HepG2 (cell line): ENCODE results near the gene PSMB11. TPM values are rescaled to one million over a fixed set of nuclear protein-coding genes. Genes with fewer than 3 reads are reported as not detected.
A peak's percentile ranks its signal among the peaks of the same experiment; 100 is the strongest.

Experiments used
- GFI1 ChIP-seq: sonication (generic); formaldehyde crosslinking; IDR thresholded peaks from 2 replicates; pipeline ENCODE4 v1.5.0; 2020; ENCODE audit warnings: missing genetic modification reagents, mild to moderate bottlenecking, borderline replicate concordance
- GTF3A ChIP-seq: sonication (generic); formaldehyde crosslinking; conservative IDR thresholded peaks from 2 replicates; pipeline ENCODE4 v1.4.0; 2020; ENCODE audit warnings: mild to moderate bottlenecking, missing genetic modification reagents
- HNF4A ChIP-seq: sonication (generic); formaldehyde crosslinking; IDR thresholded peaks from 2 replicates; pipeline ENCODE4 v1.4.0; 2020; ENCODE audit warnings: missing genetic modification reagents
- MEIS1 ChIP-seq: sonication (generic); formaldehyde crosslinking; IDR thresholded peaks from 2 replicates; pipeline ENCODE4 v1.9.0; 2021; ENCODE audit warnings: mild to moderate bottlenecking, missing genetic modification reagents, moderate library complexity, borderline replicate concordance
- PHF5A ChIP-seq: IDR thresholded peaks from one replicate; pipeline ENCODE4 v1.6.1; 2018; ENCODE audit warnings: low read depth, missing genetic modification reagents; ENCODE audit not compliant: unreplicated experiment
- PITX1 ChIP-seq: sonication (generic); formaldehyde crosslinking; IDR thresholded peaks from 2 replicates; pipeline ENCODE4 v1.5.1; 2020; ENCODE audit warnings: mild to moderate bottlenecking, missing genetic modification reagents
- POLR2AphosphoS5 ChIP-seq: IDR thresholded peaks from 2 replicates; pipeline ENCODE4 v1.6.1; 2012; ENCODE audit warnings: low read depth, low read length
- RARA ChIP-seq: IDR thresholded peaks from 2 replicates; pipeline ENCODE4 v1.6.1; 2016; ENCODE audit warnings: missing genetic modification reagents, missing compliant biosample characterization
- SATB2 ChIP-seq: sonication (generic); formaldehyde crosslinking; IDR thresholded peaks from 2 replicates; pipeline ENCODE4 v1.5.0; 2020; ENCODE audit warnings: missing genetic modification reagents
- SIN3B ChIP-seq: fragments of 150-350 bp; IDR thresholded peaks from 2 replicates; pipeline ENCODE4 v1.6.1; 2014; ENCODE audit warnings: low read length
- SMAD3 ChIP-seq: sonication (generic); formaldehyde crosslinking; IDR thresholded peaks from 2 replicates; pipeline ENCODE4 v1.4.0; 2020; ENCODE audit warnings: missing genetic modification reagents
- SMARCC2 ChIP-seq: fragments of 450-650 bp; IDR thresholded peaks from 2 replicates; pipeline ENCODE4 v1.6.1; 2017; ENCODE audit warnings: antibody characterized with exemption, mild to moderate bottlenecking
- ZKSCAN8 ChIP-seq: IDR thresholded peaks from 2 replicates; pipeline ENCODE4 v1.6.1; 2016; ENCODE audit warnings: borderline replicate concordance, missing genetic modification reagents, missing compliant biosample characterization
- ZNF17 ChIP-seq: sonication (generic); formaldehyde crosslinking; IDR thresholded peaks from 2 replicates; pipeline ENCODE4 v1.5.0; 2020; ENCODE audit warnings: mild to moderate bottlenecking, missing genetic modification reagents
- ZNF251 ChIP-seq: sonication (generic); formaldehyde crosslinking; IDR thresholded peaks from 2 replicates; pipeline ENCODE4 v1.9.0; 2021; ENCODE audit warnings: mild to moderate bottlenecking, missing genetic modification reagents
- ZNF329 ChIP-seq: sonication (generic); formaldehyde crosslinking; IDR thresholded peaks from 2 replicates; pipeline ENCODE4 v1.9.0; 2021; ENCODE audit warnings: low read depth, mild to moderate bottlenecking, missing genetic modification reagents
- ZNF577 ChIP-seq: sonication (generic); formaldehyde crosslinking; IDR thresholded peaks from 2 replicates; pipeline ENCODE4 v1.4.0; 2020; ENCODE audit warnings: mild to moderate bottlenecking, low read depth, missing genetic modification reagents, borderline replicate concordance
- polyA plus RNA-seq, 8 experiments: library from polyadenylated mRNA; depleted of rRNA in 3 of 8; stranded (reverse) in 7 of 8; unstranded in 1 of 8; fragments of >200 nt; fragmentation: Illumina TruSeq in 4 of 8; extraction: Trizol in 4 of 8; gene quantifications; 2 replicates each; pipeline versions ENCODE4 v1.2.1 to v1.2.3, GENCODE V29; 2011 to 2016; ENCODE audit warnings: low read depth in 4 of 8, missing spikeins in 1 of 8, mixed read lengths in 1 of 8; ENCODE audit not compliant: insufficient read depth in 1 of 8
- total RNA-seq, 5 experiments: library from RNA; depleted of rRNA; stranded (reverse); fragments of >200 nt; fragmentation: Illumina TruSeq; extraction: Trizol; gene quantifications; 2 replicates each; pipeline ENCODE4 v1.2.3, GENCODE V29; 2016; ENCODE audit warnings: low read depth in 1 of 5
- TF ChIP-seq, protein P1 (sequence below): sonication (generic); formaldehyde crosslinking; IDR thresholded peaks from 2 replicates; pipeline ENCODE4 v1.8.0; 2022; ENCODE audit warnings: mild to moderate bottlenecking, missing genetic modification reagents, borderline replicate concordance
- TF ChIP-seq, protein P2 (sequence below): sonication (generic); formaldehyde crosslinking; IDR thresholded peaks from 2 replicates; pipeline ENCODE4 v1.4.0; 2020; ENCODE audit warnings: missing genetic modification reagents
- TF ChIP-seq, protein P3 (sequence below): sonication (generic); formaldehyde crosslinking; conservative IDR thresholded peaks from 2 replicates; pipeline ENCODE4 v1.4.0; 2020; ENCODE audit warnings: missing genetic modification reagents
- TF ChIP-seq, protein P4 (sequence below): sonication (generic); formaldehyde crosslinking; IDR thresholded peaks from 2 replicates; pipeline ENCODE4 v1.4.0; 2020; ENCODE audit warnings: mild to moderate bottlenecking, missing genetic modification reagents
- TF ChIP-seq, protein P5 (sequence below): sonication (generic); formaldehyde crosslinking; IDR thresholded peaks from 2 replicates; pipeline ENCODE4 v1.5.1; 2020; ENCODE audit warnings: mild to moderate bottlenecking, missing genetic modification reagents, moderate library complexity
- TF ChIP-seq, protein P6 (sequence below): sonication (generic); formaldehyde crosslinking; conservative IDR thresholded peaks from 2 replicates; pipeline ENCODE4 v1.8.0; 2022; ENCODE audit warnings: missing genetic modification reagents

Gene PSMB11
- total and polyA plus RNA-seq, 2 of the 13 experiments (the other 11 are each of a cell fraction or from before 2014, with no cell fraction given): not detected

DNA sequence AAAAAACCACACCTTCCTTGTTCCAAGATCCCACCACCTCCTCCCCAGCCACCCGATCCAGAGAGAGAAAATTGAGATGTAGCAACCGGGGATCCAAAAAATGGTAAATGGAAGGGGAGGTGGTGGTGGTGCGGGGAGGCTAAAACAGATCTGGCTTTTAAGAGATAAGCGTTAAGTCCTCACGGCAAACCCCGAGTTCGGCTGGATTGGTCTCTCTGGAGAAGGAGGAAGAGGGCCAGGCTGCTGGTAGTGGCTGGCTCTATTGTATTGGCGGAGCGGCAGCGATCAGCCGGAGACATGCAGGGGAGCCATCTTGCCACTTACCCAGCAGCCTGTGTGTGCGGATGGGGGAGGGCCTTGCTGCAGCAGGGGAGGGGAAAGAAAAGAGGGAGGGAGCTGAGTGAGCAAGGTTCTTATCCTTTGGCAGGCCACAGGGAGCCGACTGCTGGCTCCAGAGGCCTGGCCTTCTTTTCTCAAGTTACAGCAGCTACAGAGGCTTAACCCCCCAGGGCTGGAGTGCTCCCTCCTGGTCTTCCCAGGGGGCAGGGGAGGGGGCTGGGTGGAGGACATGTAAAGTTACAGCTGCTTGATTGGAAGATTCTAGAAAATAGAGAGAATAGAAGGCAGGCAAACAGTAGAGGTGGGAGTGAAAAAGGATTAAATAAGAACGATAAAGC is 29.4 kb downstream of the PSMB11 start (continued):
- no peak for TF ChIP-seq RARA (CRISPR knock-in tag)
- TF ChIP-seq, protein P1, sequence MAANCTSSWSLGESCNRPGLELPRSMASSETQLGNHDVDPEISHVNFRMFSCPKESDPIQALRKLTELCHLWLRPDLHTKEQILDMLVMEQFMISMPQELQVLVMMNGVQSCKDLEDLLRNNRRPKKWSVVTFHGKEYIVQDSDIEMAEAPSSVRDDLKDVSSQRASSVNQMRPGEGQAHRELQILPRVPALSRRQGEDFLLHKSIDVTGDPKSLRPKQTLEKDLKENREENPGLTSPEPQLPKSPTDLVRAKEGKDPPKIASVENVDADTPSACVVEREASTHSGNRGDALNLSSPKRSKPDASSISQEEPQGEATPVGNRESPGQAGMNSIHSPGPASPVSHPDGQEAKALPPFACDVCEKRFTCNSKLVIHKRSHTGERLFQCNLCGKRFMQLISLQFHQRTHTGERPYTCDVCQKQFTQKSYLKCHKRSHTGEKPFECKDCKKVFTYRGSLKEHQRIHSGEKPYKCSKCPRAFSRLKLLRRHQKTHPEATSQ (CRISPR knock-in tag): peak; percentile 90; the same call in 1 of the 2 replicates
- TF ChIP-seq GTF3A (CRISPR knock-in tag): peak; percentile 73; the same call in 1 of the 2 replicates
- TF ChIP-seq SMAD3 (CRISPR knock-in tag): peak; percentile 90
- TF ChIP-seq ZKSCAN8: peak; percentile 85; the same call in 1 of the 2 replicates
- no peak for TF ChIP-seq ZNF251 (CRISPR knock-in tag)
- TF ChIP-seq ZNF577 (CRISPR knock-in tag): peak; percentile 37; the same call in 1 of the 2 replicates
- TF ChIP-seq HNF4A: 0 out of 2 replicates have a peak, but pooled peaks have one; percentile 23
- TF ChIP-seq, protein P2, sequence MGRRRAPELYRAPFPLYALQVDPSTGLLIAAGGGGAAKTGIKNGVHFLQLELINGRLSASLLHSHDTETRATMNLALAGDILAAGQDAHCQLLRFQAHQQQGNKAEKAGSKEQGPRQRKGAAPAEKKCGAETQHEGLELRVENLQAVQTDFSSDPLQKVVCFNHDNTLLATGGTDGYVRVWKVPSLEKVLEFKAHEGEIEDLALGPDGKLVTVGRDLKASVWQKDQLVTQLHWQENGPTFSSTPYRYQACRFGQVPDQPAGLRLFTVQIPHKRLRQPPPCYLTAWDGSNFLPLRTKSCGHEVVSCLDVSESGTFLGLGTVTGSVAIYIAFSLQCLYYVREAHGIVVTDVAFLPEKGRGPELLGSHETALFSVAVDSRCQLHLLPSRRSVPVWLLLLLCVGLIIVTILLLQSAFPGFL (CRISPR knock-in tag): no peak
- TF ChIP-seq, protein P3, sequence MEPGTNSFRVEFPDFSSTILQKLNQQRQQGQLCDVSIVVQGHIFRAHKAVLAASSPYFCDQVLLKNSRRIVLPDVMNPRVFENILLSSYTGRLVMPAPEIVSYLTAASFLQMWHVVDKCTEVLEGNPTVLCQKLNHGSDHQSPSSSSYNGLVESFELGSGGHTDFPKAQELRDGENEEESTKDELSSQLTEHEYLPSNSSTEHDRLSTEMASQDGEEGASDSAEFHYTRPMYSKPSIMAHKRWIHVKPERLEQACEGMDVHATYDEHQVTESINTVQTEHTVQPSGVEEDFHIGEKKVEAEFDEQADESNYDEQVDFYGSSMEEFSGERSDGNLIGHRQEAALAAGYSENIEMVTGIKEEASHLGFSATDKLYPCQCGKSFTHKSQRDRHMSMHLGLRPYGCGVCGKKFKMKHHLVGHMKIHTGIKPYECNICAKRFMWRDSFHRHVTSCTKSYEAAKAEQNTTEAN (CRISPR knock-in tag): no peak
- peak; percentile 98 for TF ChIP-seq POLR2AphosphoS5
- TF ChIP-seq PITX1 (CRISPR knock-in tag): peak; percentile 81; the same call in 1 of the 2 replicates
- peak; percentile 81 for TF ChIP-seq SIN3B
- no peak; the same call in 1 of the 2 replicates for TF ChIP-seq MEIS1 (CRISPR knock-in tag)
- peak; percentile 43; the same call in 1 of the 2 replicates for TF ChIP-seq ZNF329 (CRISPR knock-in tag)
- no peak for TF ChIP-seq SMARCC2
- TF ChIP-seq, protein P4, sequence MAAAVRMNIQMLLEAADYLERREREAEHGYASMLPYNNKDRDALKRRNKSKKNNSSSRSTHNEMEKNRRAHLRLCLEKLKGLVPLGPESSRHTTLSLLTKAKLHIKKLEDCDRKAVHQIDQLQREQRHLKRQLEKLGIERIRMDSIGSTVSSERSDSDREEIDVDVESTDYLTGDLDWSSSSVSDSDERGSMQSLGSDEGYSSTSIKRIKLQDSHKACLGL (CRISPR knock-in tag): peak; percentile 82; the same call in 1 of the 2 replicates
- TF ChIP-seq ZNF17: no peak
- TF ChIP-seq, protein P5, sequence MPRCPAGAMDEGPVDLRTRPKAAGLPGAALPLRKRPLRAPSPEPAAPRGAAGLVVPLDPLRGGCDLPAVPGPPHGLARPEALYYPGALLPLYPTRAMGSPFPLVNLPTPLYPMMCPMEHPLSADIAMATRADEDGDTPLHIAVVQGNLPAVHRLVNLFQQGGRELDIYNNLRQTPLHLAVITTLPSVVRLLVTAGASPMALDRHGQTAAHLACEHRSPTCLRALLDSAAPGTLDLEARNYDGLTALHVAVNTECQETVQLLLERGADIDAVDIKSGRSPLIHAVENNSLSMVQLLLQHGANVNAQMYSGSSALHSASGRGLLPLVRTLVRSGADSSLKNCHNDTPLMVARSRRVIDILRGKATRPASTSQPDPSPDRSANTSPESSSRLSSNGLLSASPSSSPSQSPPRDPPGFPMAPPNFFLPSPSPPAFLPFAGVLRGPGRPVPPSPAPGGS (CRISPR knock-in tag): no peak
- peak; percentile 65 for TF ChIP-seq PHF5A (CRISPR knock-in tag)
- TF ChIP-seq, protein P6, sequence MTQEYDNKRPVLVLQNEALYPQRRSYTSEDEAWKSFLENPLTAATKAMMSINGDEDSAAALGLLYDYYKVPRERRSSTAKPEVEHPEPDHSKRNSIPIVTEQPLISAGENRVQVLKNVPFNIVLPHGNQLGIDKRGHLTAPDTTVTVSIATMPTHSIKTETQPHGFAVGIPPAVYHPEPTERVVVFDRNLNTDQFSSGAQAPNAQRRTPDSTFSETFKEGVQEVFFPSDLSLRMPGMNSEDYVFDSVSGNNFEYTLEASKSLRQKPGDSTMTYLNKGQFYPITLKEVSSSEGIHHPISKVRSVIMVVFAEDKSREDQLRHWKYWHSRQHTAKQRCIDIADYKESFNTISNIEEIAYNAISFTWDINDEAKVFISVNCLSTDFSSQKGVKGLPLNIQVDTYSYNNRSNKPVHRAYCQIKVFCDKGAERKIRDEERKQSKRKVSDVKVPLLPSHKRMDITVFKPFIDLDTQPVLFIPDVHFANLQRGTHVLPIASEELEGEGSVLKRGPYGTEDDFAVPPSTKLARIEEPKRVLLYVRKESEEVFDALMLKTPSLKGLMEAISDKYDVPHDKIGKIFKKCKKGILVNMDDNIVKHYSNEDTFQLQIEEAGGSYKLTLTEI (CRISPR knock-in tag): no peak
- no peak for TF ChIP-seq SATB2
- no peak; the same call in none of the 2 replicates for TF ChIP-seq GFI1
